Calu3 (cell line): ENCODE data around the gene TTC17. TPM values are rescaled to one million over a fixed set of nuclear protein-coding genes. Genes with fewer than 3 reads are reported as not detected.

Experiments used
- BruUV-seq: library from RNA; stranded (reverse); fragments of 400-500 nt; replicated peaks from 2 replicates; lab custom pipeline; 2021; lab: Mats Ljungman, UMichigan
- CTCF ChIA-PET: fragments of 300-600 bp; sonication (Branson Sonifier 250); formaldehyde crosslinking; loops from one replicate; lab custom pipeline; 2022; ENCODE audit warnings: antibody characterized with exemption; lab: Charles Lee
- DNase-seq: peaks from one replicate; pipeline ENCODE4 v3.0.0; 2022
- H3K27ac Mint-ChIP-seq: one replicate; pipeline ENCODE4 v1.8.0; 2022; ENCODE audit warnings: mixed read lengths; ENCODE audit not compliant: unreplicated experiment
- H3K27me3 Mint-ChIP-seq: one replicate; pipeline ENCODE4 v1.8.0; 2022; ENCODE audit warnings: mixed read lengths; ENCODE audit not compliant: unreplicated experiment
- H3K36me3 Mint-ChIP-seq: one replicate; pipeline ENCODE4 v1.8.0; 2022; ENCODE audit warnings: mild to moderate bottlenecking, moderate library complexity, mixed read lengths; ENCODE audit not compliant: insufficient read depth, unreplicated experiment
- H3K4me1 Mint-ChIP-seq: one replicate; pipeline ENCODE4 v1.8.0; 2022; ENCODE audit warnings: mild to moderate bottlenecking, low read depth, mixed read lengths; ENCODE audit not compliant: unreplicated experiment
- H3K4me3 Mint-ChIP-seq: one replicate; pipeline ENCODE4 v1.8.0; 2022; ENCODE audit warnings: mild to moderate bottlenecking, low read depth, moderate library complexity, mixed read lengths; ENCODE audit not compliant: unreplicated experiment
- H3K9me3 Mint-ChIP-seq: one replicate; pipeline ENCODE4 v1.8.0; 2022; ENCODE audit warnings: low read depth, mixed read lengths; ENCODE audit not compliant: unreplicated experiment
- CTCF ChIP-seq: fragments of 200-600 bp; IDR thresholded peaks from one replicate; pipeline ENCODE4 v1.8.0; 2022; ENCODE audit warnings: antibody characterized with exemption; ENCODE audit not compliant: unreplicated experiment
- intact Hi-C: fragments of 100-400 bp; cut with micrococcal nuclease; formaldehyde crosslinking; loops from one replicate; pipeline ENCODE4 v1.10.0; 2022; ENCODE audit not compliant: unreplicated experiment
- total RNA-seq: library from RNA; stranded (reverse); gene quantifications from 2 replicates; pipeline ENCODE4 v1.2.3, GENCODE V29; 2022

TTC17 gene
- total RNA-seq, 1 experiment from 2014 or later = 77.7 TPM

- Mint-ChIP-seq H3K27ac (no peak overlapping the region), H3K36me3 (peaks cover 4% of the 10 kb centered on the region), H3K9me3 (no peaks in the 10 kb centered on the region), H3K4me3 (no peak overlapping the region), H3K27me3 (no peaks in the 10 kb centered on the region), H3K4me1 (no peaks in the 10 kb centered on the region)
- no peak for DNase-seq
- intact Hi-C loops = no loop called here
- no peak for TF ChIP-seq CTCF
- BruUV-seq = no TSS peak
- CTCF ChIA-PET = no interaction called here
Observed at GRCh38 chr11:43434893-43435292, 76.2 kb downstream of the TTC17 start.

GRCh38 chr11:43440486-43440885, 81.8 kb downstream of the TTC17 start:
- H3K4me1 Mint-ChIP-seq = peaks cover 8% of the 10 kb centered on the region
- TF ChIP-seq CTCF = no peak
- no peak overlapping the region for H3K4me3 Mint-ChIP-seq
- no peaks in the 10 kb centered on the region for H3K9me3 Mint-ChIP-seq
- H3K36me3 Mint-ChIP-seq = peaks cover 18% of the 10 kb centered on the region
- no peaks in the 10 kb centered on the region for H3K27me3 Mint-ChIP-seq
- no peak for DNase-seq
- intact Hi-C loops = no loop called here
- BruUV-seq = no TSS peak
- CTCF ChIA-PET = no interaction called here
- no peak overlapping the region for H3K27ac Mint-ChIP-seq

GRCh38 chr11:43443811-43444210, 85.1 kb downstream of the TTC17 start:
- no TSS peak for BruUV-seq
- Mint-ChIP-seq H3K4me1 (peaks cover 8% of the 10 kb centered on the region), H3K4me3 (no peak overlapping the region), H3K9me3 (no peaks in the 10 kb centered on the region), H3K36me3 (peaks cover 23% of the 10 kb centered on the region), H3K27me3 (no peaks in the 10 kb centered on the region), H3K27ac (no peak overlapping the region)
- no peak for TF ChIP-seq CTCF
- intact Hi-C loops = no loop called here
- no peak for DNase-seq
- CTCF ChIA-PET = no interaction called here

- CTCF ChIA-PET = no interaction called here
- Mint-ChIP-seq H3K4me3 (no peak overlapping the region), H3K4me1 (peaks cover 8% of the 10 kb centered on the region), H3K27ac (no peak overlapping the region), H3K27me3 (no peaks in the 10 kb centered on the region), H3K36me3 (peaks cover 22% of the 10 kb centered on the region), H3K9me3 (no peaks in the 10 kb centered on the region)
- BruUV-seq = no TSS peak
- no peak for DNase-seq
- no peak for TF ChIP-seq CTCF
- intact Hi-C loops = no loop called here
Observed at GRCh38 chr11:43447151-43447550, 88.4 kb downstream of the TTC17 start.
